Fibroblast of lung (primary cell): ENCODE measurements around the gene HIVEP1.

ENCODE experiments used
- CTCF ChIP-seq, 2 donors: IDR thresholded peaks in 1 of 2; conservative IDR thresholded peaks in 1 of 2; 1 replicate in 1 of 2; 2 replicates in 1 of 2; pipeline ENCODE4 v1.5.1; 2011 to 2012; ENCODE audit warnings: low read length in 2 of 2, control low read depth in 1 of 2, inconsistent platforms in 1 of 2, low read depth in 1 of 2, mild to moderate bottlenecking in 1 of 2
- EZH2 ChIP-seq: IDR thresholded peaks from 2 replicates; pipeline ENCODE4 v1.5.1; 2012; ENCODE audit warnings: low read length, control low read depth, mild to moderate bottlenecking; ENCODE audit errors: missing control alignments

GRCh38 chr6:12116264-12116800 is 104.2 kb downstream of the HIVEP1 start:
- TF ChIP-seq CTCF (conservative IDR thresholded peaks at IDR 0.05 in 1 of 2, IDR thresholded peaks at IDR 0.05 in 1 of 2; ENCODE audit: low read depth in 1 of 2, low read length in 2 of 2) (no peak), EZH2 (no peak)
